ENCODE results near the gene OR10Z1.

The OR10Z1 gene

GRCh38 chr1:158649052-158649451, 44.0 kb downstream of the OR10Z1 start:
- H3K36me3 ChIP-seq, result no peaks in the 10 kb centered on the region
- no peak overlapping the region for H3K4me3 ChIP-seq (ENCODE audit: low read depth, low read length)
- peaks cover 90% of the 10 kb centered on the region for H3K27me3 ChIP-seq (ENCODE audit: insufficient read depth, low read depth, severe bottlenecking)
- no peak overlapping the region for H3K27ac ChIP-seq
- TF ChIP-seq CTCF (IDR thresholded peaks at IDR 0.05; ENCODE audit: low read depth, low read length), result no peak
- DNase-seq, result no peak
- H3K9me3 ChIP-seq (ENCODE audit: severe bottlenecking), result no peaks in the 10 kb centered on the region

DNA sequence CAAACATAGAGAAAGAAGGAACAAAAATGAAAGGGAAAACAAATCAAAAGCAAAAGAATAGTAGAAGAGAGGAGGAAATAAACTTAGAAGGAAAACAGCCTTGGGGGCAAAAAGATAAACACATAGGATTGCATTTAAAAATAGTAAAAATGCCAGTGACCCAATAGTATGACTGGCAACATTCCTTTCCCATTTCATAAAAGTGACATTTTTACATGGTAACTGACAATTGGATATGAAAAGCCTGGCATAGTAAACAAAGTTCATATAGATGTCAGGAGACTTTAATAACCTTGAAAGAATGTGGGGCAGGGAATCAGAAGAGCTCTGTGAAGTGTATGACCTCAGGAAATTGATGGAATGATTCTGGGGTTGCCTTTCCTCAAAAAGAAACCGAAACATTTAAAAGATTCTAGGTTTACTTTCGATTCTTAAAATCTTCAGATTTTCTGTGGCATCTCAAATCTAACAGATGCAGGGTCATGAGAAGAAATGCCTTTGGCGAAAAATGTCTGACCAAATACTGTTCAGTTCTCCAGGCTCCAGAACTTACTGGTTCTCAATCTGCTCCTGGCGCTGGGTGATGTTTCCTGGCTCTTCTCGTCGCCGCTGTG, 47.8 kb downstream of the OR10Z1 start:
- no peak for DNase-seq
- no peak for TF ChIP-seq CTCF (IDR thresholded peaks at IDR 0.05; ENCODE audit: low read depth, low read length)
- no peaks in the 10 kb centered on the region for H3K36me3 ChIP-seq
- H3K9me3 ChIP-seq (ENCODE audit: severe bottlenecking), result no peaks in the 10 kb centered on the region
- peaks cover 92% of the 10 kb centered on the region for H3K27me3 ChIP-seq (ENCODE audit: insufficient read depth, low read depth, severe bottlenecking)
- H3K4me3 ChIP-seq (ENCODE audit: low read depth, low read length), result no peak overlapping the region
- H3K27ac ChIP-seq, result no peak overlapping the region

- Histone ChIP-seq H3K4me3 (ENCODE audit: low read depth, low read length) (no peak overlapping the region), H3K27ac (no peak overlapping the region), H3K36me3 (no peaks in the 10 kb centered on the region), H3K27me3 (ENCODE audit: insufficient read depth, low read depth, severe bottlenecking) (peaks cover 94% of the 10 kb centered on the region), H3K9me3 (ENCODE audit: severe bottlenecking) (no peaks in the 10 kb centered on the region)
- no peak for DNase-seq
- TF ChIP-seq CTCF (IDR thresholded peaks at IDR 0.05; ENCODE audit: low read depth, low read length), result no peak
Measured at GRCh38 chr1:158654086-158654485, 49.0 kb downstream of the OR10Z1 start.

DNA sequence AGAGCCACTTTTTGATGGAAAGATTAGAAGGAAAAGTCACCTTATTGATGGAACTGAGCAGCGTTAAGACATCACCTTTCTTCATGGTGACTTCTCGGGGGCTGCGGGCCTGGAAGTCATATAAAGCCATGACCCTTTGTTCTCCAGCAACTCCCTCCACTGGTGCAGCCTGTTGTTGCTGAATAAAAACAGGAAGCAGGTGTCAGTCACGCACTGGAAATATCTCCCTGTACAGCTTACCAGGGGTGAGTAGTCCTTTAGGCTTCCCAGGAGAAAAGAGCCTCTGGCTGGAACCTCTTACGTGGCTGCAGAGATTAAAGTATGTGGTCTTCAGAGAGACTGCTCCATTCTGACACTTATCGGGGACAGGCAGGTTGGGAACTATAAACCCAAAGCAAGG, 49.5 kb downstream of the OR10Z1 start:
- TF ChIP-seq CTCF (IDR thresholded peaks at IDR 0.05; ENCODE audit: low read depth, low read length), result no peak
- no peak overlapping the region for H3K27ac ChIP-seq
- no peak overlapping the region for H3K4me3 ChIP-seq (ENCODE audit: low read depth, low read length)
- no peak for DNase-seq
- H3K27me3 ChIP-seq (ENCODE audit: insufficient read depth, low read depth, severe bottlenecking), result peaks cover 93% of the 10 kb centered on the region
- H3K36me3 ChIP-seq, result no peaks in the 10 kb centered on the region
- H3K9me3 ChIP-seq (ENCODE audit: severe bottlenecking), result no peaks in the 10 kb centered on the region
